KMS-11 (cell line): Measurements from ENCODE around the gene BMPR1A.

ENCODE experiments used
- H2AFZ ChIP-seq: fragments of 200-600 bp; sonication (generic); 2 replicates; pipeline ENCODE4 v1.6.1; 2016; ENCODE audit warnings: antibody characterized with exemption, mixed run types, low read depth
- H3K27ac ChIP-seq: fragments of 200-600 bp; sonication (generic); 2 replicates; pipeline ENCODE4 v1.6.1; 2016; ENCODE audit warnings: mild to moderate bottlenecking, mixed run types
- H3K27me3 ChIP-seq: fragments of 200-600 bp; sonication (generic); 2 replicates; pipeline ENCODE4 v1.6.1; 2017; ENCODE audit warnings: mild to moderate bottlenecking, low read depth, mixed run types, moderate library complexity; ENCODE audit not compliant: insufficient read depth
- H3K36me3 ChIP-seq: fragments of 200-600 bp; sonication (generic); 2 replicates; pipeline ENCODE4 v1.6.1; 2017; ENCODE audit warnings: mild to moderate bottlenecking, mixed run types; ENCODE audit not compliant: insufficient read depth
- H3K4me1 ChIP-seq: fragments of 200-600 bp; sonication (generic); 2 replicates; pipeline ENCODE4 v1.6.1; 2016; ENCODE audit warnings: mild to moderate bottlenecking, low read depth, mixed run types; ENCODE audit not compliant: poor library complexity, severe bottlenecking
- H3K4me2 ChIP-seq: fragments of 200-600 bp; sonication (generic); 2 replicates; pipeline ENCODE4 v1.7.0; 2016; ENCODE audit warnings: mild to moderate bottlenecking, mixed run types
- H3K4me3 ChIP-seq: fragments of 200-600 bp; sonication (generic); IDR thresholded peaks from 2 replicates; pipeline ENCODE4 v1.6.1; 2017; ENCODE audit warnings: low read depth, low read length, mixed read lengths; ENCODE audit not compliant: insufficient read depth
- H3K79me2 ChIP-seq: fragments of 200-600 bp; sonication (generic); 2 replicates; pipeline ENCODE4 v1.6.1; 2016; ENCODE audit warnings: low read depth, mixed run types; ENCODE audit not compliant: insufficient read depth
- H3K9ac ChIP-seq: fragments of 200-600 bp; sonication (generic); 2 replicates; pipeline ENCODE4 v1.6.1; 2016; ENCODE audit warnings: mild to moderate bottlenecking, mixed run types
- H4K20me1 ChIP-seq: fragments of 200-600 bp; sonication (generic); 2 replicates; pipeline ENCODE4 v1.6.1; 2016; ENCODE audit warnings: mild to moderate bottlenecking, mixed run types; ENCODE audit not compliant: insufficient read depth
- CTCF ChIP-seq: fragments of 200-600 bp; sonication (generic); conservative IDR thresholded peaks from 2 replicates; pipeline ENCODE4 v1.6.1; 2017; ENCODE audit warnings: low read depth, mild to moderate bottlenecking, antibody characterized with exemption, low read length, moderate library complexity, mixed read lengths

Gene BMPR1A

GRCh38 chr10:86956848-86957448, 200.5 kb downstream of the BMPR1A start:
- Histone ChIP-seq H3K27ac (no peak overlapping the region), H2AFZ (no peak overlapping the region), H3K4me3 (no peak overlapping the region), H3K79me2 (no peaks in the 10 kb centered on the region), H3K4me1 (peaks cover 7% of the 10 kb centered on the region), H3K36me3 (no peaks in the 10 kb centered on the region), H3K4me2 (no peak overlapping the region), H3K9ac (no peak overlapping the region), H3K27me3 (no peaks in the 10 kb centered on the region), H4K20me1 (no peaks in the 10 kb centered on the region)
- no peak for TF ChIP-seq CTCF

GRCh38 chr10:86957471-86958115, 201.2 kb downstream of the BMPR1A start, which contains the start of gene MMRN2:
MMRN2 (minus strand) TSS chr10:86957615; CDS start chr10:86957541, 74 bp downstream.
- peaks cover 7% of the 10 kb centered on the region for H3K4me1 ChIP-seq
- H3K27me3 ChIP-seq, result no peaks in the 10 kb centered on the region
- no peak within 1 kb of the TSS for H2AFZ ChIP-seq
- H3K4me3 ChIP-seq, result no peak within 1 kb of the TSS
- no peak within 1 kb of the TSS for H3K9ac ChIP-seq
- no peak within 1 kb of the TSS for H3K4me2 ChIP-seq
- no peaks in the 10 kb centered on the region for H4K20me1 ChIP-seq
- H3K79me2 ChIP-seq, result no peaks in the 10 kb centered on the region
- no peaks in the 10 kb centered on the region for H3K36me3 ChIP-seq
- TF ChIP-seq CTCF, result no peak
- no peak within 1 kb of the TSS for H3K27ac ChIP-seq

- H3K27me3 ChIP-seq, result no peaks in the 10 kb centered on the region
- H3K36me3 ChIP-seq, result no peaks in the 10 kb centered on the region
- H3K27ac ChIP-seq, result no peak within 1 kb of the TSS
- TF ChIP-seq CTCF, result no peak
- H3K4me2 ChIP-seq, result no peak within 1 kb of the TSS
- no peak within 1 kb of the TSS for H3K9ac ChIP-seq
- H3K79me2 ChIP-seq, result no peaks in the 10 kb centered on the region
- no peak within 1 kb of the TSS for H3K4me3 ChIP-seq
- peaks cover 7% of the 10 kb centered on the region for H3K4me1 ChIP-seq
- no peaks in the 10 kb centered on the region for H4K20me1 ChIP-seq
- no peak within 1 kb of the TSS for H2AFZ ChIP-seq
Observed at GRCh38 chr10:86958116-86958900, 201.9 kb downstream of the BMPR1A start, which contains the start of gene SNCG. SNCG (plus strand) TSS chr10:86958599; CDS start chr10:86958698, 99 bp downstream.

GRCh38 chr10:86958901-86959736, 202.7 kb downstream of the BMPR1A start:
- no peaks in the 10 kb centered on the region for H3K27me3 ChIP-seq
- peaks cover 7% of the 10 kb centered on the region for H3K4me1 ChIP-seq
- no peak overlapping the region for H2AFZ ChIP-seq
- H3K27ac ChIP-seq, result no peak overlapping the region
- H4K20me1 ChIP-seq, result no peaks in the 10 kb centered on the region
- H3K4me3 ChIP-seq, result no peak overlapping the region
- H3K79me2 ChIP-seq, result no peaks in the 10 kb centered on the region
- H3K36me3 ChIP-seq, result no peaks in the 10 kb centered on the region
- no peak overlapping the region for H3K9ac ChIP-seq
- H3K4me2 ChIP-seq, result no peak overlapping the region
- TF ChIP-seq CTCF, result no peak
